Measurements from ENCODE around the gene TTLL9.

GRCh38 chr20:31909253-31910070 lies 39.0 kb downstream of the TTLL9 start:
- no peak for TF ChIP-seq POLR2A (IDR thresholded peaks at IDR 0.05)
- TF ChIP-seq CTCF (IDR thresholded peaks at IDR 0.05), result no peak

All from right lobe of liver (tissue), 4 donors.